Tibial artery (tissue), 4 donors: Measurements from ENCODE around the gene SLC22A3.

ENCODE experiments used
- DNase-seq, 2 donors: peaks; one replicate each; pipeline ENCODE4 v3.0.0-alpha.2; 2019
- H3K27ac ChIP-seq, 2 donors: fragments of 200-600 bp; sonication (generic) in 1 of 2; 1 replicate in 1 of 2; 2 replicates in 1 of 2; pipeline ENCODE4 v1.5.1; 2018 to 2019; ENCODE audit warnings: mild to moderate bottlenecking in 1 of 2
- H3K27me3 ChIP-seq, 2 donors: fragments of 200-600 bp; sonication (generic) in 1 of 2; one replicate each; pipeline versions ENCODE4 v1.5.1 to v1.6.0; 2016 to 2019
- H3K36me3 ChIP-seq, 3 donors: fragments of 200-600 bp; sonication (generic) in 2 of 3; one replicate each; pipeline ENCODE4 v1.5.1; 2016 to 2019; ENCODE audit warnings: mild to moderate bottlenecking in 2 of 3
- H3K4me1 ChIP-seq, 4 donors: fragments of 200-600 bp; sonication (generic) in 2 of 4; 1 replicate in 3 of 4; 2 replicates in 1 of 4; pipeline ENCODE4 v1.5.1; 2016 to 2019
- H3K4me3 ChIP-seq, 2 donors: fragments of 200-600 bp; sonication (generic) in 1 of 2; 1 replicate in 1 of 2; 2 replicates in 1 of 2; pipeline ENCODE4 v1.5.1; 2018 to 2019; ENCODE audit warnings: mild to moderate bottlenecking in 2 of 2
- H3K9me3 ChIP-seq, 3 donors: fragments of 200-600 bp; sonication (generic) in 1 of 3; one replicate each; pipeline ENCODE4 v1.5.1; 2016 to 2019
- CTCF ChIP-seq, 2 experiments: fragments of 200-600 bp in 1 of 2; fragments of 450-650 bp in 1 of 2; IDR thresholded peaks; one replicate each; pipeline ENCODE4 v1.5.1; 2017 to 2019; ENCODE audit warnings: antibody characterized with exemption in 2 of 2, mild to moderate bottlenecking in 1 of 2, moderate library complexity in 1 of 2
- intact Hi-C: fragments of 100-400 bp; cut with DNase I; formaldehyde crosslinking; loops from one replicate; pipeline ENCODE4 v1.15.0; 2023; ENCODE audit warnings: low total_unique reads

Gene SLC22A3

GRCh38 chr6:160393891-160394653, 45.9 kb downstream of the SLC22A3 start:
- intact Hi-C loops = loop anchor here (5.0 kb wide), 1 partner anchor 37 kb away; no protein-coding TSS in a partner anchor
- no peak for TF ChIP-seq CTCF (IDR thresholded peaks at IDR 0.05)
- Histone ChIP-seq H3K9me3 (no peaks in the 10 kb centered on the region), H3K27ac (peak overlapping the region; percentile 43 to 46), H3K27me3 (no peaks in the 10 kb centered on the region), H3K4me1 (peaks cover 0 to 87% (median 28%) of the 10 kb centered on the region in 4 donors), H3K4me3 (no peak overlapping the region), H3K36me3 (no peaks in the 10 kb centered on the region)
- DNase-seq = no peak

- Histone ChIP-seq H3K4me1 (peaks cover 0 to 87% (median 29%) of the 10 kb centered on the region in 4 donors), H3K36me3 (no peaks in the 10 kb centered on the region), H3K27me3 (no peaks in the 10 kb centered on the region), H3K4me3 (no peak overlapping the region), H3K27ac (peak overlapping the region; percentile 43 to 46), H3K9me3 (no peaks in the 10 kb centered on the region)
- DNase-seq = no peak
- intact Hi-C loops = loop anchor here (5.0 kb wide), 1 partner anchor 37 kb away; no protein-coding TSS in a partner anchor
- no peak for TF ChIP-seq CTCF (IDR thresholded peaks at IDR 0.05)
Observed at GRCh38 chr6:160394654-160395035, 46.5 kb downstream of the SLC22A3 start.

- peak overlapping the region; percentile 43 to 46 for H3K27ac ChIP-seq
- H3K27me3 ChIP-seq = no peaks in the 10 kb centered on the region
- intact Hi-C loops = no loop called here
- no peaks in the 10 kb centered on the region for H3K9me3 ChIP-seq
- DNase-seq = no peak
- no peak for TF ChIP-seq CTCF (IDR thresholded peaks at IDR 0.05)
- H3K4me1 ChIP-seq = peaks cover 0 to 87% (median 28%) of the 10 kb centered on the region in 4 donors
- H3K36me3 ChIP-seq = no peaks in the 10 kb centered on the region
- no peak overlapping the region for H3K4me3 ChIP-seq
Observed at GRCh38 chr6:160395187-160395586, 47.0 kb downstream of the SLC22A3 start.

- intact Hi-C loops = no loop called here
- no peaks in the 10 kb centered on the region for H3K9me3 ChIP-seq
- H3K27ac ChIP-seq = peak overlapping the region; percentile 43 to 46
- H3K4me1 ChIP-seq = peaks cover 0 to 85% (median 22%) of the 10 kb centered on the region in 4 donors
- no peaks in the 10 kb centered on the region for H3K27me3 ChIP-seq
- TF ChIP-seq CTCF (IDR thresholded peaks at IDR 0.05) = no peak
- H3K36me3 ChIP-seq = no peaks in the 10 kb centered on the region
- no peak overlapping the region for H3K4me3 ChIP-seq
- DNase-seq = no peak
Observed at GRCh38 chr6:160396292-160396691, 48.1 kb downstream of the SLC22A3 start.

GRCh38 chr6:160398674-160399271, 50.6 kb downstream of the SLC22A3 start:
- TF ChIP-seq CTCF (IDR thresholded peaks at IDR 0.05) = no peak
- H3K27ac ChIP-seq = peak overlapping the region; percentile 79 to 83
- peaks cover 0 to 81% (median 21%) of the 10 kb centered on the region in 4 donors for H3K4me1 ChIP-seq
- H3K27me3 ChIP-seq = no peaks in the 10 kb centered on the region
- intact Hi-C loops = no loop called here
- H3K4me3 ChIP-seq = no peak overlapping the region
- no peaks in the 10 kb centered on the region for H3K36me3 ChIP-seq
- no peak for DNase-seq
- no peaks in the 10 kb centered on the region for H3K9me3 ChIP-seq
